Retina (tissue), 1 donor: ENCODE results near the gene NQO1.
"Not testable (repeated sequence)": the region's sequence is repeated elsewhere in the genome, so short reads cannot be mapped to it uniquely, and the experiment has no call there.

Source experiments
- DNase-seq: peaks from one replicate; pipeline ENCODE4 v3.0.0-alpha.2; 2016

NQO1 gene

DNA sequence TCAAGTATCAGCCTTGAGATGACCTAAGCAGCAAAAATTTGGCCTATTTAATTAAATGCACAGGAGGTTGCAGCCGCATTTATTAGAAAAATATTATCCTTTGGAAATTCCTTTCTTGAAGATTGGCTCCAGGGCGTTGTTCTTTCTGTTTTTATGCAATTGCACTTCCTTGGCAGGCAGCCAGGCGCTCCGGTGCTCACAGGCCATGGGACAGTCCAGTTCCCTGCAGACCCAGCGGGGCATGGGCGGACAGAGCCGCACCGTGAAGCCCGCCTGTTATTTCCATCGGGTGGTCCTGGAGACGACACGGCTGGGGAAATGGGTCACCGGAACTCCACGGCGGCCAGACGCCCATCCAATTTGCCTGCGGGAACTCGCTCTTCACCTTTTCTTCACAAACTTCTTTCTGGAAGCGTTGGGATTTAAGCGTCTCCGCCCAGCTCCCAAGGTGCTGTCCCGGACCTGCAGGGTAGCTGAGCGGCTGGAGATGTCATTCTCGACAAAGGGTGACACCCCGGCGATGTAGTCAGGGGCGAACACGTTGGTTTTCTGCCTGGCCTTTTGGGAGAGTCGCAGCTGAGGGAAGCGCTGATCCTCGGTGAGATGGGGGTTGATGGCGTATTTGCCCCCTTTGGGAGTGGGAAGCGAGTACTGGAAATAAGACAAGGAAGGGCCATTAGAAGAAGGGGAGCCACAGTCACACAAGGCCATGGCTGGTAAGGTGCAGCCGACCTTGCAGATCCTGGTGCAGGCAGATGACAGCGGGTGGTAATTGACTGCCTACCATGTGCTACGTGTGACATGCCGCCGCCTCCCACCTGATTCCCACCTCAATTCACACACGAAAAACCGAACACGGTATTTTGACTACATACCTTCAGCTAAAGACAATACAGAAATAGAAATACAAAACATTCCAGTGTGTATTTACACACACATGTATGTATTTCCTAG lies 15.9 kb upstream of the NQO1 start:
- DNase-seq = no peak

DNA sequence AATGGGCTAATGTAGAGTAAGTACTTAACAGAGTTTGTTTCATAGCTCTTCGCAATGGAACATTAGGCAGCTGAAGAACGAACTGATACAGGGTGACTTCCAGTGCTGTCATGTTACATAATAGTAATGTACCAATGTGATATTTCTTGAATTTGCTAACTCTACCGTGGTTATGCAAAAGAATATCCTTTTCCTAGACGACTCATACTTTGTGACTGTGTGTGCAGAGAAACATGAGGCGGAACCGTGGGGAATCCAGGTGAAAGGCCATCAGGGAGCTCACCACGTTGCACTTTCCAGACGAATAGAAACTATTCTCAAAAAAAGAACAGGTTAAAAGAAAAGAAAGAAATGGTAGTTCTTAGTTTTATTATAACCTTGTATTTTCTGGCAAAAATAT lies 15.2 kb upstream of the NQO1 start:
- no peak for DNase-seq

DNA sequence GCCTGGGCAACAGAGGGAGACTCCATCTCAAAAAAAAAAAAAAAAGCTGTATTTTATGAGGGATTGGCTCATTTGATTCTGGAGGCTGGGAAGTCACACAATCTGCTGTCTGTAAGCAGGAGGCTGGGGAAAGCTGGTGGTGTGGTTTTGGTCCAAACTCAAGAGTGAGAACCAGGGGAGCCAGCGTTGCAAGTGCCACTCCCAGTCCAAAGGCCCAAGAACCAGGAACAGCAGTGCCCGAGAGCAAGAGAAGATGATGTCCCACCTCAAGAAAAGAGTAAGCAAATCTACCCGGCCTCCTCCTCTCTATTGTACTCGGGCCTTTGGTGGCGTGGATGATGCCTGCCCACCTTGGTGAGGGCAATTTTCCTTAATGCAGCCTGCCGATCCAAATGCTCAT lies 5.7 kb upstream of the NQO1 start:
- DNase-seq = no peak

DNA sequence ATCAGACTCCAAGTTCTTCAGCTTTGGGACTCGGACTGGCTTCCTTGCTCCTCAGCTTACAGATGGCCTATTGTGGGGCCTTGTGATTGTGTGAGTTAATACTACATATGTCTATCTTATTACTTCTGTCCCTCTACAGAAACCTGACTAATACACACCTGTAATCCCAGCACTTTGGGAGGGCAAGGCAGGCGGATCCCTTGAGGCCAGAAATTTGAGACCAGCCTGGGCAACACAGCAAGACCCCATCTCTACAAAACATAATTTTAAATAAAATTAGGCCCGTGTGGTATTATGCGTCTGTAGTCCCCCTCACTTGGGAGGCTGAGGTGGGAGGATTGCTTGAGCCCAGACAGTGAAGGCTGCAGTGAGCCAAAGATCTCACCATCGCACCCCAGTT lies 4.9 kb upstream of the NQO1 start:
- not testable (repeated sequence) for DNase-seq

DNA sequence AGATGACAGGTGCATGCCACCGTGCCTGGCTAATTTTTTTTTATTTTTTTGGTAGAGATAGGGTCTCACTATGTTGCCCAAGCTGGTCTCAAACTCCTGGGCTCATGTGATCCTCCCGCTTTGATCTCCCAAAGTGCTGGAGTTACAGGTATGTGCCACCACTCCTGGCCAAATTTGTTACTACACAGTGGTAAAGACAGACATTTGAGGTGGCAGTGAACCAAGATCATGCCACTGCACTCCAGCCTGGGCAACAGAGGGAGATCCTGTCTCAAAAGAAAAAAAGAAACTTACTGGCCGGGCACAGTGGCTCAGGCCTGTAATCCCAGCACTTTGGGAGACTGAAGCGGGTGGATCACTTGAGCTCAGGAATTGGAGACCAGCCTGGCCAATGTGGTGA lies 2.7 kb upstream of the NQO1 start:
- DNase-seq = not testable (repeated sequence)

DNA sequence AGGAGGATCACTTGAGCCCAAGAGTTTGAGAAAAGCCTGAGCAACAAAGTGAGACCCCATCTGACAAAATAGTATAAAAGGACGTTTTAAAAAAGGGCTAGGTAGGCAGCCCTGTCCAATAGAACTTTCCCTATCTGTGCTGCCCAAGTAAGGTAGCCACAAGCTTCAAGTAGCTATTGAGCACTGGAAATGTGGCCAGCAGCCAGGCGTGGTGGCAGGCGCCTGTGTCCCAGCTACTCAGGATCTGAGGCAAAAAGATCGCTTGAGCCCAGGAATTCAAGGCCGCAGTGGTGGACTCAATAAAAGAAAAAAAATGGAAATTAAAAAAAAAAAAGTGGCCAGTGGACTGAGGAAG lies 1.5 kb upstream of the NQO1 start:
- no peak for DNase-seq

DNA sequence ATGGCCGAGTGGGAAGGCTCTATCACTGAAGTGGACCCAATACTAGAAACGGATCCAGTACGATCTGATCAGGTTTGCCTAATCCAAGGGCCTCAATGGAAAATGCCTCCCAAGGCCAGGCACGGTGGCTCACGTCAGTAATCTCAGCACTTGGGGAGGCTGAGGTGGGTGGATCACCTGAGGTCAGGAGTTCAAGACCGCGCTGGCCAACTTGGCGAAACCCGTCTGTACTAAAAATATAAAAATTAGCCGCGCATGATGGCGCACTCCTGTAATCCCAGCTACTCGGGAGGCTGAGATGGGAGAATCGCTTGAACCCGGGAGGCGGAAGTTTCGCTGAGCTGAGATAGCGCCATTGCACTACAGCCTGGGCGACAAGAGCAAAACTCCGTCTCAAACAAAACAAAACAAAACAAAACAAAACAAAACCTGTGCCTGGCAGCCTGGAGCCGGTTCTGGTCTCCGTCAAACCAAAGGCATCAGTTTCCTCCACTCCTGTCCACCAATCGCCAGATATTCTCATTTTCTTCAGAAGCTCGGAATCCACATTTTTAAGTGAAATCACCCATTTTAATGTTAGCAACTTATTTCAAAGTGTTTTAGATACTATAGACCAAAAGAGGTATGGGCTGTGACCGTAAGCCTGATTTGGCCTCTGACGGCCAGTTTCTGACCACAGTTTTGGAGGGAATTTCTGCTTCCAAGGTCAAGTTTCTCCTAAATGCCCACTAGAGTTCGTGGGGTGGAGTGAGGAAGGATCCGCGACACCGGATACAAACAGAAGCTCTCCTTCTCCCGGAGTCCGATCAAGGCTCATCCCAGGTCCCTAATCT lies 664 bp downstream of the NQO1 start:
- no peak for DNase-seq

DNA sequence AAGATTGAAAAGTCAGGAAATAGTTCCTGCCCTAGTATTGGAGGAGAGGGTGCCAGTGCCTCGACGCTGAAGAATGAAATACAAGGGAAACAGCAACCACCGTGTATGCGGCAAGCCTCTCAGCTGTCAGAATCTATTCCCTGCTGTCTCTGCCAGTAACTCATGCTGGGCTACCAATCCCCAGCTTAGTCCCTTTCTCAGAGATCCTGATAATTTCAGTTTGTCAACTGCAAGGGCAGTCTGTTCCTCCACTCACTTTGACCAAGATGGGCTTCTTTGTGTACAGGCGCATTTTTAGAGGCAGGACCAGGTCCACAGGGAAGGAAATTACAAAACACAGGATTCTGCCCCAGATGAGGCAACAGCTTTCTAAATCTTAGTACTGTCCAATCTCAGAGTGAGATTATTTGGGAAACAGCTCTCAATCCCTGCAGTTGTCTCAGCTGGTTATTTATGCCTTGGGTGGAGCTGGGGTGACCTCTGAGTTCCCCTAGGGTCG lies 1.3 kb downstream of the NQO1 start:
- no peak for DNase-seq

DNA sequence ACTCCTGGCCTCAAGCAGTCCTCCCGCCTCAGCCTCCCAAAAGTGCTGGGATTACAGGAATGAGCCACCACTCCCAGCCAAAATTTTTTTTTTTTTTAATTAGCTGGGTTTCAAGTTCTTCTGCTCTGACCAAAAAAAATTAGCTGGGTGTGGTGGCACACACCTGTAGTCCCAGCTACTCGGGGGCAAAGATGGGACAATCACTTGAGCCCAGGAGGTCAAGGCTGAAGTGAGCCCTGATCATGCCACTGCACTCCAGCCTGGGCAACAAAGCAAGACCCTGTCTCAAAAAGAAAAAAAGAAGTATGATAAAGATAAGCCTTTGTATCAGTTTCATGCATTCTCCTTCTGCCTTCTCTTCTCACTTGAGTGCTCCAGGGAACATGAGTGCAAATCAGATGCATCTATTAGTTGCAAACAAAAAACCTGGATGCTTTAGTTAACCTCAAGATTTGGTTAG lies 1.9 kb downstream of the NQO1 start:
- DNase-seq = no peak

DNA sequence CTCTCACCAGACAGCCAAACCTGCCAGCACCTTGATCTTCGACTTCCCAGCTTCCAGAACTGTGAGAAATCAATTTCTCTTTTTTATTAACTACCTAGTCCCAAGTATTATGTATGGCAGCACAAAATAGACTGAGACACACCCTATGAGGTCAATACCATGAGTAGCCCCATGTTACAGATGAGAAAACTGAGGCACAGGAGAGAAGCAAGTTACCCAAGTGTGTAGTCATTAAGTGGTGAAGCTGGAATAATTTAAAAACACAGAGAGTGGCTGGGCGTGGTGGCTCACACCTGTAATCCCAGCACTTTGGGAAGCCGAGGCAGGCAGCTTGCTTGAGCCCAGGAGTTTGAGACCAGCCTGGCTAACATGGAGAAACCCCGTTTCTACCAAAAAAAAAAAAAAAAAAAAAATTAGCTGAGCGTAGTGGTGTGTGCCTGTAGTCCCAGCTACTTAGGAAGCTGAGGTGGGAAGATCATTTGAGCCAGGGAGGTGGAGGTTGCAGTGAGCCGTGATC lies 4.9 kb downstream of the NQO1 start:
- no peak for DNase-seq

DNA sequence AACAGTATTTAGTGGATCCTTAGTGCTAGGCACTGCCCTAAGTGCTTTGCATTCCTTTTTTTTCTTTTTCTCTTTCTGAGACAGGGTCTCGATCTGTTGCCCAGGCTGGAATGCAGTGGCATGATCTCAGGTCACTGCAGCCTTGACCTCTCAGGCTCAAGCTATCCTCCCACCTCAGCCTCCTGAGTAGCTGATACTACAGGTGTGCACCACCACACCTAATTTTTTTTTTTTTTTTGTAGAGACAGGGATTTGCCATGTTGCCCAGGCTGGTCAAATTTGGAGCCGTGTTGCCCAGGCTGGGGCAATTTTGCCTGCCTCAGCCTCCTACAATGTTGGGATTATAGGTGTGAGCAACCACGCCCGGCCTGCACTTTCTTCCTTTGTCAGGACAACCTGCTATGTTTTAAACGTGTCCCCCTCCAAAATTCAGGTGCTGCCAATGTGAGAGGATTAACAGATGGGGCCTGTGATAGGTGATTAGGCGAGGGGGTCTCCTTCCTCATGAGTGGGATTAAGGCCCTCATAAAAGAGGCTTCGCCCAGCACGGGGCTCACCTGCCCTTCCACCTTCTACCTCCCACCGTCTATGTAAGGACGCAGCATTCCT lies 5.4 kb downstream of the NQO1 start:
- no peak for DNase-seq

DNA sequence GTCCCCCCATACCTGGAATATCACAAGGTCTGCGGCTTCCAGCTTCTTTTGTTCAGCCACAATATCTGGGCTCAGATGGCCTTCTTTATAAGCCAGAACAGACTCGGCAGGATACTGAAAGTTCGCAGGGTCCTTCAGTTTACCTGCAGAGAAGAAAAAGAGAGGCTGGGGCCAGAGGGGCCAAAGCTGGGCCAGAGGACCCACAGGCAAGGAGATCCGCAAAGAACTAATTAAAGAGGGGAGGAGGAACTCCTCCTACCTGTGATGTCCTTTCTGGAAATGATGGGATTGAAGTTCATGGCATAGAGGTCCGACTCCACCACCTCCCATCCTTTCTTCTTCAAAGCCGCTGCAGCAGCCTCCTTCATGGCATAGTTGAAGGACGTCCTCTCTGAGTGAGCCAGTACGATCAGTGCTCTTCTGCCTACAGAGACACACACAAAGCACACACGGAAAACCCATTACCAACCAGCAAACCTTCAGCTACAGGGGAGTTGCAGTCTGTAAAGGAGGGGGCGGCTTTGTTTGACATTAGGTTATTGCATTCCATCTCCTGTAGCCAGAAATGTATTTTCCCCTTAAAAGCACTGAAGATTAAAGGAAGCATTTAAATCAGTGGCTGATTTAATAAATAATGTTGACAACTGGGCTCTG lies 8.1 kb downstream of the NQO1 start:
- DNase-seq = no peak

DNA sequence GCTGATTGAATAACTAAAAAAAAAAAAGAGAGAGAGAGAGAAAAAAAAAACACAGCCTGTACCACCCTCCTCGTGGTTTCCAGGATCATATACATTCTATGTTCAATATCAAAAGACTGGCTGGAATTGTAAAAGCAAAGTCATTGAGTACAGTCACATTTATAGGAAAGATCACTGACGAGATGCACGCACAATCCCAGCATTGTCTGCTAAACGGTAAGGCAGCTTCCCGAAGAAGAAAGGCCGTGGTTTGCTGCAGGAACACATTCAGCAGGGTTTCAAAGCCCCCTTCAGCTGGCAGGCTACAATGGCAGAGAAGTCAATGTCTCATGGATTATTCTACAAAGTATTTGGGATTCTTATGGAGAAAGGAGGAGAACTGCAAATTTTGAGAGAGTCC lies 9.3 kb downstream of the NQO1 start:
- DNase-seq = no peak

DNA sequence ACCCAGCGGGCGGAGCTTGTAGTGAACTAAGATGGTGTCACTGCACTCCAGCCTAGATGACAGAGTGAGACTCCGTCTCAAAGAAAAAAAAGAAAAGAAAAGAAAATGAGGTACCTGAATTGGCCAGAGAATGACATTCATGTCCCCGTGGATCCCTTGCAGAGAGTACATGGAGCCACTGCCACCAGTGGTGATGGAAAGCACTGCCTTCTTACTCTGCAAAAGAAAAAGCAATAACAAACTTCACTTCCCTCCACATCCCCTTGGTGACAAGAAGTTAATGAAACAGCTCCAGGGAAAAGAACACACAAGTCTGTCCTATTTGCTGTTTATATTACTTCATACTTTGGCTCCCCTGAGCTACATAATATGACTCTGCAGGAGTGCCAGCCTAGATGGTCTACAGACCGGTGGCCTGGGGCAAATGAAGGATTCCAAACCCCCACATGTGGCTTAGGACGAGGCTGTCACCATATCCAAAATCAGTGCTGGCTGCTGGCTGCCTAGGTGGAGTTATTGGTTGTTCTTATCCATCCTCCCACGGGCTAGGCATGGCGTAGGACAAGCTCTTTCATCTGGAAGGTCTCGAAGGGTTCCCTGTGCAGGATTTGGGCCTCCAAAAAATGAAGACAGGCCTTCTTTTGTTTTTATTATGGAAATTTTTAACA lies 13.3 kb downstream of the NQO1 start:
- no peak for DNase-seq

DNA sequence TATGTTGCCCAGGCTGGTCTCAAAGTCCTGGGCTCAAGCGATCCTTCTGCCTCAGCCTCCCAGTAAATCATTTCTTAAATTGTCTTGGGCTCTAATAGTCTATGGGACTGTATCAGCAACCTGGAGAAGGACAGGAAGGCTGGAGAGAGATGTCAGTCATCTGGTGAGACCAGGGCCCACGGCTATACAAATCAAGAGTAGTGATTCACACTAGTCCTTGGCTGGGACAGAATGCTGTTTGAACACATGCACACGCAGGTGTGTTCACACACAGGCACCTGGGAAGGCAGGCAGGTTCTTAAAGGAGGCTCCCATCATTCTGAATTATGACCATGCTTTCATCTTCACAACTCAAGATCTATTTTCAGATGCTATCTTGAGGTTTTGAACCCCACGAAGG lies 14.1 kb downstream of the NQO1 start:
- no peak for DNase-seq

DNA sequence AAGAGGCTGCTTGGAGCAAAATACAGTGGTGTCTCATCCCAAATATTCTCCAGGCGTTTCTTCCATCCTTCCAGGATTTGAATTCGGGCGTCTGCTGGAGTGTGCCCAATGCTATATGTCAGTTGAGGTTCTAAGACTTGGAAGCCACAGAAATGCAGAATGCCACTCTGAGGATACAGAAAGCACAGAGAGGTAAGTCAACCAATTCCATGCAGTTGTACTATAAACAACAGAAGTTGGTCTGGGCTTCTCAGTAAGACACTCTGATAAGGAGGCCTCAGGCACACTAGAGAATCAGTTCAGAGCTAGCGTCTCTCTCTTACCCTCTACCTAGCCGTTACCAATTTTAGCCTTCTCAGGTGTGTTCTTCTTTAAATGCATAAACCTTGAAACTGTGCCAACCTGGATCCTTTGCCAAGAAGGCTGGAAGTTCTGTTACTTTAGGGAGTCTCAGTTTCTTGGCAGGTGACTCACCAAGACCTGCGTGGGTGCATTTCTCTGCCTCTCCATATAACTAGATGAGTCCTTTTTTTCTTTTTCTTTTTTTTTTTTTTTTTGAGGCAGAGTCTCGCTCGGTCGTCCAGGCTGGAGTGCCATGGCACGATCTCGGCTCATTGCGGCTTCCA lies 15.1 kb downstream of the NQO1 start:
- no peak for DNase-seq

DNA sequence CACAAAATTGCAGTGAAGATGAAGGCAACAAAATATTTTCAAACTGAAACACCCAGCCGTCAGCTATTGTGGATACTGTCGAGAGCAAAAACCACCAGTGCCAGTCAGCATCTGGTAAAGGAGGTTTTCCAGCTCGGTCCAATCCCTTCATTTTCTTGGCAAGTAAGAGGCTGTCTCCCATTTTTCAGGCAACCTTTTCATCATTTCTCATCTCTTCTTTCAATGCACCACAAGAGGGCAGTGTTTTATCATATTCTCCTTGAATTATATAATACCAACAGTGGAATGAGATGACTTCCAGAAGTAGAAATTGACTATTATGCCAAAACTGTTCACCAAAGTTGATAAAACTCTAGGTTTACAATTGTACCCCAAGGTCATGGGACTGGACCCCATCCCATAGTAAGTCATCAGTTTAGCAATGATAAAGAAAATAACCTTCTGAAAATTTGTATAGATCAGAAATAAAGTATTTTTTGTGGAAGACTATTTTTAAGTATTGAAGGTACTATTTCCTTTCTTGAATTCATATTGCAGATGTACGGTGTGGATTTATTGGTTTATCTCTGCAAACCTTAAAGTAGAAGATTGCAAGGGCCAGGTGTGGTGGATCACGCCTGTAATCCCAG lies 16.8 kb downstream of the NQO1 start:
- DNase-seq = peak; percentile 25

DNA sequence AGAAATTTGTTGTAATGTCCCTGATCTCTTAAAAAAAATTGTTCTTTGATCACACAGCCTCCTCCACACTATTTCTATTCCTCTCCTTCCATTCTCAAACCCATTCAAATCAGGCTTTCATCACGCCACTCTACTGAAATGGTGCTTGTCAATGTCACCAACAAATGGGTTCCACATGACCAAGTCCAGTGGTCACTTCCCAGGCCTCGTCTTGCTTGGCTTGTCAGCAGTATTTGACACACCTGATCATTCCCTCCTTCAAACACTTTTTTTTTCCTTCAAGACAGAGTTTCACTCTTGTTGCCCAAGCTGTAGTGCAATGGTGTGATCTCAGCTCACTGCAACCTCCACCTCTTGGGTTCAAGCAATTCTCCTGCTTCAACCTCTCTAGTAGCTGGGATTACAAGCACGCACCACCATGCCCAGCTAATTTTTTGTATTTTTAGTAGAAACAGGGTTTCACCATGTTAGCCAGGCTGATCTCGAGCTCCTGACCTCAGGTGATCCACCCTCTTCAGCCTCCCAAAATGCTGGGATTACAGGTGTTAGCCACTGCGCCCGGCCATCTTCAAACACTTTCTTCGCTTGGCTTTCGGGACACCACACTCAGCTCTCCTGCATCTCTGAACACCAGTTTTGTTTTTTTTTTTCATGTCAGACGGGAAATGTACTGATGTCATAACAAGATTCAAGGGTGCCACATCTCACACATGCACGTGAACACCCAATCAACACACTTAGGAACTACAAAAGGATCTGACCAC lies 18.3 kb downstream of the NQO1 start:
- no peak for DNase-seq

DNA sequence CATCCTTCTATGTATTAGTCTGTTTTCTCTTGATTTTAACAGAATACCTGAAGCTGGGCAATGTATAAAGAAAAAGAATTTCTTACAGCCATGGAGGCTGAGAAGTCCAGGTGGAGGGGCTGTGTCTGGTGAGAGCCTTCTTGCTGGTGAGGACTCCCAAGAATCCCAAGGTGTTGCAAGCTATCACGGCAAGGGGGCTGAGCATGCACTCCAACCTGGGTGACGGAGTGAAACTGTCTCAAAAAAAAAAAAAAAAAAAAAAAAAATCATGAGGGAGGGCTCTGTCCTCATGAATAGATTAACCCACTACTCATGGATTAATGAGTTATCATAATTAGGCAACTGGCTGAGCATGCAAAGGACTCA lies 19.4 kb downstream of the NQO1 start:
- no peak for DNase-seq

DNA sequence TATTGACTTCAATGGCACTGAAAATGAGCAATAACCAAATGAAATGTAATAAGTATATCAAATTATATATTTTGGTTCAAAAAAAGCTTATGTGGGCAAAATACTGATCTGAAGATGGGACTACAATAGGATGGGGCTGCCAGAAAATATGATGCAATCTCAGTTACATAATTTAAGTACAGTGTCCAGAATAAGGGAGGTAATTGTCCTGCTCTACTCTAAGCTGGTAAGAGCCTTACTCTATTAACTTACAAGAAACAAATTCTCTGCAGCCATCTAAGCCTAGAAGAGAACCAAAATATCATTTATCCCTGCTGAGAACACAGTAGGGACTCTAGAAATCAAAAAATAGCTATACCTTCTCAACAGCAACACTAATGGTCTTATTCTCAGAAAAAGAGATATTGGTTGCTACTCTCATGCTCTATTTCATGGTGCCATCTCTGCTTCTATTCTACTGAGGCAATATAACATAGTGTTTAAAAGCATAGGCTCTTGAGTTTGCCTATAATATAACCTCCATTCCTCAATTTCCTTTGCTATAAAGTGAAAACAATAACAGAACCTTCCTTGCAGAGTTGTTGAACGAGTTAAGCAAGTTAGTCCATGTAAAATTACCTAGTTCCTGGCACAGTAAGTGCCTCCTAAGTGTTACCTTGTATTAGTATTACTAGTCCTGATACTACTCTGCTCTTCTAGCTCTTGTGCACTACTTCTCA lies 19.9 kb downstream of the NQO1 start:
- DNase-seq = no peak
